ENCODE measurements around the gene TPR. TPM values are rescaled to one million over a fixed set of nuclear protein-coding genes. Genes with fewer than 3 reads are reported as not detected.

The TPR gene
- total RNA-seq, 4 donors from 2014 or later, result 47.3 to 81.3 (median 49.6) TPM

- DNase-seq, result no peak
- Histone ChIP-seq H3K27me3 (no peaks in the 10 kb centered on the region), H3K9me3 (no peaks in the 10 kb centered on the region), H3K36me3 (no peaks in the 10 kb centered on the region), H3K27ac (no peak overlapping the region), H3K4me3 (no peak overlapping the region), H3K4me1 (no peaks in the 10 kb centered on the region)
- intact Hi-C loops (cut with DNase I), result no loop called here
- WGBS, 2 donors, result 69 to 78% methylated on average over 3 of the region's 3 CpGs
- TF ChIP-seq POLR2A (IDR thresholded peaks at IDR 0.05) (no peak), CTCF (IDR thresholded peaks at IDR 0.05) (no peak)
These were observed 72.6 kb downstream of the TPR start for GRCh38 chr1:186302381-186302920.

GRCh38 chr1:186301448-186301847 is 73.6 kb downstream of the TPR start:
- Histone ChIP-seq H3K36me3 (no peaks in the 10 kb centered on the region), H3K4me3 (no peak overlapping the region), H3K9me3 (no peaks in the 10 kb centered on the region), H3K27me3 (no peaks in the 10 kb centered on the region), H3K27ac (no peak overlapping the region), H3K4me1 (no peaks in the 10 kb centered on the region)
- WGBS, 2 donors, result 73 to 76% methylated on average over 7 of the region's 7 CpGs
- intact Hi-C loops (cut with DNase I), result no loop called here
- DNase-seq, result no peak
- no peak for TF ChIP-seq POLR2A (IDR thresholded peaks at IDR 0.05)
- TF ChIP-seq CTCF (IDR thresholded peaks at IDR 0.05), result no peak

- 89 to 93% methylated on average over 6 of the region's 6 CpGs for WGBS, 2 donors
These were observed 75.0 kb downstream of the TPR start for GRCh38 chr1:186300056-186300455.

GRCh38 chr1:186299570-186299969 is 75.5 kb downstream of the TPR start:
- DNase-seq, result no peak
- 66 to 68% methylated on average over 2 of the region's 2 CpGs for WGBS, 2 donors
- intact Hi-C loops (cut with DNase I), result no loop called here

More at GRCh38 chr1:186300056-186300455, 75.0 kb downstream of the TPR start:
- Histone ChIP-seq H3K4me3 (no peak overlapping the region), H3K36me3 (no peaks in the 10 kb centered on the region), H3K9me3 (no peaks in the 10 kb centered on the region), H3K4me1 (no peaks in the 10 kb centered on the region), H3K27ac (no peak overlapping the region), H3K27me3 (no peaks in the 10 kb centered on the region)
- TF ChIP-seq POLR2A (IDR thresholded peaks at IDR 0.05), result no peak
- no peak for DNase-seq
- intact Hi-C loops (cut with DNase I), result no loop called here

GRCh38 chr1:186298851-186299250 is 76.2 kb downstream of the TPR start:
- 82 to 95% methylated on average over 1 of the region's 1 CpG for WGBS, 2 donors
- H3K4me3 ChIP-seq, result no peak overlapping the region
- no peaks in the 10 kb centered on the region for H3K27me3 ChIP-seq
- H3K36me3 ChIP-seq, result no peaks in the 10 kb centered on the region
- DNase-seq, result no peak
- H3K27ac ChIP-seq, result no peak overlapping the region
- intact Hi-C loops (cut with DNase I), result no loop called here
- no peaks in the 10 kb centered on the region for H3K9me3 ChIP-seq
- TF ChIP-seq POLR2A (IDR thresholded peaks at IDR 0.05), result no peak
- no peak for TF ChIP-seq CTCF (IDR thresholded peaks at IDR 0.05)
- no peaks in the 10 kb centered on the region for H3K4me1 ChIP-seq

More at GRCh38 chr1:186299570-186299969, 75.5 kb downstream of the TPR start:
- Histone ChIP-seq H3K27ac (no peak overlapping the region), H3K4me1 (no peaks in the 10 kb centered on the region), H3K9me3 (no peaks in the 10 kb centered on the region), H3K4me3 (no peak overlapping the region), H3K36me3 (no peaks in the 10 kb centered on the region), H3K27me3 (no peaks in the 10 kb centered on the region)
- TF ChIP-seq CTCF (IDR thresholded peaks at IDR 0.05) (no peak), POLR2A (IDR thresholded peaks at IDR 0.05) (no peak)
